ENCODE measurements around the gene GIMAP7. TPM values are rescaled to one million over a fixed set of nuclear protein-coding genes. Genes with fewer than 3 reads are reported as not detected.

Gene GIMAP7
- total RNA-seq, 2 donors from 2014 or later = not detected

DNA sequence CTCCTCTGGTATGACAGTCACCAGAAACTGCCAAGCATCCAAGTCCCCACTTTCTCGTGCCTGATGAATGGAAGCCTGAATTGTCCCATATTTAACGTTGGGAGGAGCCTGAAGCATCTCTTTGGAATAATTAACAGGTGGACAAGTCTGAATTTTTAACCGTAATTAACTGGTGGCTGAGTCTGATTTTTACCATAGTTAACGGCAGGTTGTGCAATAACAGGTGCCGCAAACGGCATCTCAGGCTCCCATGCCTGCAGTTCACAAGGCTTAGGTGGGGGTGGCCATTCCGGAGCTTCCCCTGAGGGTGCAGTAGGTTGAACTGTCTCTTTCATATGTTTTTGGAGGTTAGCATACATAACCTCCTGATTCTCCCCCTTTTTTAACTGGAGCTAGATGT is 50.6 kb downstream of the GIMAP7 start:
- H3K4me1 ChIP-seq (ENCODE audit: control insufficient read depth, insufficient read depth, low read length) = no peaks in the 10 kb centered on the region
- Mint-ChIP-seq H3K27me3 (ENCODE audit: insufficient read depth) (peaks cover 2% of the 10 kb centered on the region), H3K36me3 (ENCODE audit: low read depth) (no peaks in the 10 kb centered on the region), H3K9me3 (peaks cover 9% of the 10 kb centered on the region), H3K4me3 (no peak overlapping the region), H3K4me1 (no peaks in the 10 kb centered on the region), H3K27ac (no peak overlapping the region)
- H3K9me3 ChIP-seq (ENCODE audit: control insufficient read depth, low read length) = peaks cover 8% of the 10 kb centered on the region
- no peak for DNase-seq
- no peak for TF ChIP-seq CTCF (conservative IDR thresholded peaks at IDR 0.05)
- no peaks in the 10 kb centered on the region for H3K36me3 ChIP-seq (ENCODE audit: control insufficient read depth, insufficient read depth, low read length)
- H3K9ac ChIP-seq (ENCODE audit: extremely low read depth, low read length, poor library complexity, severe bottlenecking) = no peak overlapping the region
- H3K27me3 ChIP-seq (ENCODE audit: control insufficient read depth, insufficient read depth, low read length, poor library complexity, severe bottlenecking) = no peaks in the 10 kb centered on the region
- no peak overlapping the region for H3K4me3 ChIP-seq (ENCODE audit: low read length)
- H3K27ac ChIP-seq (ENCODE audit: low read depth, low read length) = no peak overlapping the region
- 84 to 93% methylated on average over 6 to 7 of the region's 7 CpGs for WGBS, 2 experiments (ENCODE audit: insufficient coverage in 1 of 2, insufficient read length in 1 of 2)

- WGBS, 2 experiments (ENCODE audit: insufficient coverage in 1 of 2, insufficient read length in 1 of 2) = 51% methylated on average over 3 of the region's 3 CpGs; no CpG with 5 or more reads in 1 of the 2 experiments
- no peak overlapping the region for H3K4me3 Mint-ChIP-seq
- no peak for DNase-seq
Observed at GRCh38 chr7:150566123-150566522, 51.5 kb downstream of the GIMAP7 start.

GRCh38 chr7:150566572-150566971 is 51.9 kb downstream of the GIMAP7 start:
- no peak overlapping the region for H3K4me3 ChIP-seq (ENCODE audit: low read length)
- H3K9me3 Mint-ChIP-seq = no peaks in the 10 kb centered on the region
- H3K9me3 ChIP-seq (ENCODE audit: control insufficient read depth, low read length) = no peaks in the 10 kb centered on the region
- H3K27ac ChIP-seq (ENCODE audit: low read depth, low read length) = no peak overlapping the region
- H3K27ac Mint-ChIP-seq = no peak overlapping the region
- H3K36me3 ChIP-seq (ENCODE audit: control insufficient read depth, insufficient read depth, low read length) = no peaks in the 10 kb centered on the region
- no peak for TF ChIP-seq CTCF (conservative IDR thresholded peaks at IDR 0.05)
- no peaks in the 10 kb centered on the region for H3K36me3 Mint-ChIP-seq (ENCODE audit: low read depth)
- H3K4me1 ChIP-seq (ENCODE audit: control insufficient read depth, insufficient read depth, low read length) = no peaks in the 10 kb centered on the region
- 100% methylated on average over 1 of the region's 1 CpG for WGBS, 2 experiments (ENCODE audit: insufficient coverage in 1 of 2, insufficient read length in 1 of 2)
- H3K27me3 ChIP-seq (ENCODE audit: control insufficient read depth, insufficient read depth, low read length, poor library complexity, severe bottlenecking) = no peaks in the 10 kb centered on the region
- no peak for DNase-seq
- H3K9ac ChIP-seq (ENCODE audit: extremely low read depth, low read length, poor library complexity, severe bottlenecking) = no peak overlapping the region
- no peaks in the 10 kb centered on the region for H3K4me1 Mint-ChIP-seq
- no peak overlapping the region for H3K4me3 Mint-ChIP-seq
- H3K27me3 Mint-ChIP-seq (ENCODE audit: insufficient read depth) = no peaks in the 10 kb centered on the region

More at GRCh38 chr7:150566123-150566522, 51.5 kb downstream of the GIMAP7 start:
- Histone ChIP-seq H3K9ac (ENCODE audit: extremely low read depth, low read length, poor library complexity, severe bottlenecking) (no peak overlapping the region), H3K27me3 (ENCODE audit: control insufficient read depth, insufficient read depth, low read length, poor library complexity, severe bottlenecking) (no peaks in the 10 kb centered on the region), H3K4me1 (ENCODE audit: control insufficient read depth, insufficient read depth, low read length) (no peaks in the 10 kb centered on the region), H3K36me3 (ENCODE audit: control insufficient read depth, insufficient read depth, low read length) (no peaks in the 10 kb centered on the region), H3K9me3 (ENCODE audit: control insufficient read depth, low read length) (no peaks in the 10 kb centered on the region), H3K27ac (ENCODE audit: low read depth, low read length) (no peak overlapping the region), H3K4me3 (ENCODE audit: low read length) (no peak overlapping the region)
- H3K36me3 Mint-ChIP-seq (ENCODE audit: low read depth) = no peaks in the 10 kb centered on the region
- H3K4me1 Mint-ChIP-seq = no peaks in the 10 kb centered on the region
- TF ChIP-seq CTCF (conservative IDR thresholded peaks at IDR 0.05) = no peak
- H3K27me3 Mint-ChIP-seq (ENCODE audit: insufficient read depth) = no peaks in the 10 kb centered on the region
- peaks cover 2% of the 10 kb centered on the region for H3K9me3 Mint-ChIP-seq
- H3K27ac Mint-ChIP-seq = no peak overlapping the region
